HEK293 (cell line): ENCODE data around the gene BTG4.

Experiments
- CTCF ChIA-PET: fragments of 350-600 bp; formaldehyde crosslinking; extraction: SDS; loops from one replicate; lab custom pipeline; 2021; ENCODE audit warnings: antibody characterized with exemption; lab: Yijun Ruan, JAX
- POLR2A ChIA-PET: fragments of 300-600 bp; formaldehyde crosslinking; extraction: SDS; loops from one replicate; lab custom pipeline; 2020; ENCODE audit warnings: antibody characterized with exemption, inconsistent platforms; lab: Yijun Ruan, JAX
- H3K27ac ChIP-seq: fragments of 200-500 bp; sonication (Bioruptor generic); 2 replicates; pipeline ENCODE4 v1.5.1; 2014; ENCODE audit warnings: low read depth, low read length, control low read depth, inconsistent platforms; ENCODE audit errors: extremely low read depth
- H3K36me3 ChIP-seq, 2 experiments: fragments of 200-500 bp in 1 of 2; sonication (Bioruptor generic) in 1 of 2; 1 replicate in 1 of 2; 2 replicates in 1 of 2; pipeline ENCODE4 v1.5.1; 2014 to 2017; ENCODE audit warnings: inconsistent platforms in 2 of 2, low read length in 2 of 2; ENCODE audit not compliant: control insufficient read depth in 2 of 2, insufficient read depth in 1 of 2
- H3K4me1 ChIP-seq: fragments of 200-500 bp; sonication (Bioruptor generic); 2 replicates; pipeline ENCODE4 v1.5.1; 2014; ENCODE audit warnings: mild to moderate bottlenecking, low read length, inconsistent platforms; ENCODE audit not compliant: control insufficient read depth, insufficient read depth
- H3K4me3 ChIP-seq: 2 replicates; pipeline ENCODE4 v1.5.1; 2011; ENCODE audit warnings: low read depth, mild to moderate bottlenecking, control low read depth, low read length, moderate library complexity
- H3K9me3 ChIP-seq: fragments of 200-500 bp; sonication (Bioruptor generic); 2 replicates; pipeline ENCODE4 v1.5.1; 2014; ENCODE audit warnings: low read depth, low read length, inconsistent platforms; ENCODE audit not compliant: control insufficient read depth, insufficient read depth
- FEZF1 ChIP-seq: fragments of 450-650 bp; formaldehyde crosslinking; IDR thresholded peaks from 2 replicates; pipeline ENCODE4 v1.5.1; 2016; ENCODE audit warnings: missing biosample characterization, missing genetic modification characterization
- HOXC10 ChIP-seq: sonication (generic); formaldehyde crosslinking; IDR thresholded peaks from 2 replicates; pipeline ENCODE4 v1.8.1; 2023; ENCODE audit warnings: mild to moderate bottlenecking, missing genetic modification reagents
- KLF10 ChIP-seq: fragments of 450-650 bp; IDR thresholded peaks from 2 replicates; pipeline ENCODE4 v1.5.1; 2018; ENCODE audit warnings: missing biosample characterization, mild to moderate bottlenecking, missing genetic modification characterization
- MYNN ChIP-seq: fragments of 450-650 bp; formaldehyde crosslinking; IDR thresholded peaks from 2 replicates; pipeline ENCODE4 v1.5.1; 2016; ENCODE audit warnings: missing biosample characterization, missing genetic modification characterization, borderline replicate concordance
- OVOL3 ChIP-seq: fragments of 450-650 bp; formaldehyde crosslinking; IDR thresholded peaks from 2 replicates; pipeline ENCODE4 v1.5.1; 2016; ENCODE audit warnings: missing biosample characterization, missing genetic modification characterization
- PRDM1 ChIP-seq: fragments of 450-650 bp; formaldehyde crosslinking; IDR thresholded peaks from 2 replicates; pipeline ENCODE4; 2016; ENCODE audit warnings: missing biosample characterization, missing genetic modification characterization
- PRDM10 ChIP-seq: fragments of 450-650 bp; formaldehyde crosslinking; IDR thresholded peaks from 2 replicates; pipeline ENCODE4 v1.5.1; 2016; ENCODE audit warnings: missing biosample characterization, missing genetic modification characterization
- PRDM6 ChIP-seq: fragments of 450-650 bp; formaldehyde crosslinking; IDR thresholded peaks from 2 replicates; pipeline ENCODE4 v1.5.1; 2017; ENCODE audit warnings: missing biosample characterization, missing genetic modification characterization
- REPIN1 ChIP-seq: fragments of 450-650 bp; formaldehyde crosslinking; IDR thresholded peaks from 2 replicates; pipeline ENCODE4 v1.5.1; 2017; ENCODE audit warnings: missing biosample characterization, missing genetic modification characterization, low read depth
- SP3 ChIP-seq: fragments of 450-650 bp; formaldehyde crosslinking; IDR thresholded peaks from 2 replicates; pipeline ENCODE4 v1.5.1; 2016; ENCODE audit warnings: missing biosample characterization, missing genetic modification characterization
- ZBTB10 ChIP-seq: fragments of 450-650 bp; formaldehyde crosslinking; IDR thresholded peaks from 2 replicates; pipeline ENCODE4 v1.5.1; 2016; ENCODE audit warnings: missing biosample characterization, missing genetic modification characterization
- ZNF221 ChIP-seq: fragments of 450-650 bp; formaldehyde crosslinking; IDR thresholded peaks from 2 replicates; pipeline ENCODE4 v1.5.1; 2017; ENCODE audit warnings: missing biosample characterization, missing genetic modification characterization, borderline replicate concordance
- ZNF23 ChIP-seq: fragments of 450-650 bp; formaldehyde crosslinking; IDR thresholded peaks from 2 replicates; pipeline ENCODE4 v1.5.1; 2016; ENCODE audit warnings: missing biosample characterization, missing genetic modification characterization, borderline replicate concordance
- ZNF24 ChIP-seq: fragments of 450-650 bp; formaldehyde crosslinking; IDR thresholded peaks from 2 replicates; pipeline ENCODE4 v1.5.1; 2016; ENCODE audit warnings: missing biosample characterization, missing genetic modification characterization
- ZNF311 ChIP-seq: fragments of 450-650 bp; formaldehyde crosslinking; IDR thresholded peaks from 2 replicates; pipeline ENCODE4 v1.5.1; 2017; ENCODE audit warnings: missing biosample characterization, missing genetic modification characterization, borderline replicate concordance
- ZNF350 ChIP-seq: fragments of 450-650 bp; formaldehyde crosslinking; IDR thresholded peaks from 2 replicates; pipeline ENCODE4 v1.5.0; 2017; ENCODE audit warnings: missing biosample characterization, mild to moderate bottlenecking, missing genetic modification characterization
- ZNF416 ChIP-seq: fragments of 450-650 bp; formaldehyde crosslinking; IDR thresholded peaks from 2 replicates; pipeline ENCODE4 v1.5.1; 2016; ENCODE audit warnings: missing biosample characterization, missing genetic modification characterization
- ZNF433 ChIP-seq: fragments of 450-650 bp; formaldehyde crosslinking; IDR thresholded peaks from 2 replicates; pipeline ENCODE4 v1.5.1; 2016; ENCODE audit warnings: missing biosample characterization, missing genetic modification characterization, low read depth
- ZNF621 ChIP-seq: fragments of 450-650 bp; formaldehyde crosslinking; IDR thresholded peaks from 2 replicates; pipeline ENCODE4 v1.5.1; 2017; ENCODE audit warnings: missing biosample characterization, missing genetic modification characterization
- ZNF792 ChIP-seq: fragments of 450-650 bp; formaldehyde crosslinking; IDR thresholded peaks from 2 replicates; pipeline ENCODE4 v1.5.1; 2016; ENCODE audit warnings: missing biosample characterization, missing genetic modification characterization
- ZSCAN23 ChIP-seq: fragments of 450-650 bp; formaldehyde crosslinking; IDR thresholded peaks from 2 replicates; pipeline ENCODE4 v1.5.1; 2016; ENCODE audit warnings: missing biosample characterization, missing genetic modification characterization
- TF ChIP-seq, protein P1 (sequence below): fragments of 450-650 bp; formaldehyde crosslinking; IDR thresholded peaks from 2 replicates; pipeline ENCODE4 v1.5.1; 2017; ENCODE audit warnings: missing biosample characterization, missing genetic modification characterization
- TF ChIP-seq, protein P2 (sequence below): fragments of 450-650 bp; formaldehyde crosslinking; IDR thresholded peaks from 2 replicates; pipeline ENCODE4 v1.5.1; 2016; ENCODE audit warnings: missing biosample characterization, missing genetic modification characterization

Gene BTG4

GRCh38 chr11:111515591-111515990 lies 3.4 kb upstream of the BTG4 start:
- H3K4me1 ChIP-seq = no peaks in the 10 kb centered on the region
- no peaks in the 10 kb centered on the region for H3K9me3 ChIP-seq
- H3K4me3 ChIP-seq = no peak overlapping the region
- no peak overlapping the region for H3K27ac ChIP-seq
- no peaks in the 10 kb centered on the region for H3K36me3 ChIP-seq
- CTCF ChIA-PET = interaction anchor here (0.7 kb wide), 1 partner anchor 603 kb away, joined by 3 read pairs; no protein-coding TSS in a partner anchor
- POLR2A ChIA-PET = no interaction called here
- no peak for TF ChIP-seq PRDM6 (tag by site-specific recombination)
- TF ChIP-seq, protein P1, sequence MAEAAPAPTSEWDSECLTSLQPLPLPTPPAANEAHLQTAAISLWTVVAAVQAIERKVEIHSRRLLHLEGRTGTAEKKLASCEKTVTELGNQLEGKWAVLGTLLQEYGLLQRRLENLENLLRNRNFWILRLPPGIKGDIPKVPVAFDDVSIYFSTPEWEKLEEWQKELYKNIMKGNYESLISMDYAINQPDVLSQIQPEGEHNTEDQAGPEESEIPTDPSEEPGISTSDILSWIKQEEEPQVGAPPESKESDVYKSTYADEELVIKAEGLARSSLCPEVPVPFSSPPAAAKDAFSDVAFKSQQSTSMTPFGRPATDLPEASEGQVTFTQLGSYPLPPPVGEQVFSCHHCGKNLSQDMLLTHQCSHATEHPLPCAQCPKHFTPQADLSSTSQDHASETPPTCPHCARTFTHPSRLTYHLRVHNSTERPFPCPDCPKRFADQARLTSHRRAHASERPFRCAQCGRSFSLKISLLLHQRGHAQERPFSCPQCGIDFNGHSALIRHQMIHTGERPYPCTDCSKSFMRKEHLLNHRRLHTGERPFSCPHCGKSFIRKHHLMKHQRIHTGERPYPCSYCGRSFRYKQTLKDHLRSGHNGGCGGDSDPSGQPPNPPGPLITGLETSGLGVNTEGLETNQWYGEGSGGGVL (tag by site-specific recombination) = no peak
- TF ChIP-seq ZNF416 (tag by site-specific recombination) = no peak
- TF ChIP-seq ZSCAN23 = no peak
- no peak for TF ChIP-seq SP3
- TF ChIP-seq ZNF621 (tag by site-specific recombination) = no peak
- TF ChIP-seq HOXC10 = no peak
- TF ChIP-seq ZNF24 (tag by site-specific recombination) = no peak
- TF ChIP-seq KLF10 (tag by site-specific recombination) = no peak
- TF ChIP-seq ZNF311 (tag by site-specific recombination) = no peak
- TF ChIP-seq ZNF433 (tag by site-specific recombination) = no peak
- TF ChIP-seq FEZF1 (tag by site-specific recombination) = no peak
- TF ChIP-seq ZNF792 (tag by site-specific recombination) = no peak
- TF ChIP-seq ZNF221 (tag by site-specific recombination) = no peak
- TF ChIP-seq MYNN = no peak
- TF ChIP-seq ZBTB10 (tag by site-specific recombination) = no peak
- TF ChIP-seq PRDM1 (tag by site-specific recombination) = no peak

GRCh38 chr11:111514216-111515031 lies 2.2 kb upstream of the BTG4 start, which contains the start of gene HOATZ:
Gene HOATZ (plus strand): TSS chr11:111514778. CDS start chr11:111514785, 7 bp downstream.
- no peaks in the 10 kb centered on the region for H3K9me3 ChIP-seq
- H3K27ac ChIP-seq = no peak within 1 kb of the TSS
- H3K4me3 ChIP-seq = no peak within 1 kb of the TSS
- POLR2A ChIA-PET = no interaction called here
- H3K4me1 ChIP-seq = no peaks in the 10 kb centered on the region
- CTCF ChIA-PET = interaction anchor here (1.1 kb wide), 1 partner anchor 38 kb away, joined by 3 read pairs; no protein-coding TSS in a partner anchor
- no peaks in the 10 kb centered on the region for H3K36me3 ChIP-seq
- TF ChIP-seq REPIN1 = no peak
- no peak for TF ChIP-seq ZNF23 (tag by site-specific recombination)
- TF ChIP-seq, protein P2, sequence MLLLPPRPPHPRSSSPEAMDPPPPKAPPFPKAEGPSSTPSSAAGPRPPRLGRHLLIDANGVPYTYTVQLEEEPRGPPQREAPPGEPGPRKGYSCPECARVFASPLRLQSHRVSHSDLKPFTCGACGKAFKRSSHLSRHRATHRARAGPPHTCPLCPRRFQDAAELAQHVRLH (tag by site-specific recombination) = no peak
- TF ChIP-seq PRDM10 (tag by site-specific recombination) = peak; percentile 87
- TF ChIP-seq OVOL3 (tag by site-specific recombination) = no peak
- no peak for TF ChIP-seq ZNF792 (tag by site-specific recombination)
- 0 out of 2 replicates have a peak, but pooled peaks have one; percentile 17 for TF ChIP-seq SP3
- TF ChIP-seq ZNF350 (tag by site-specific recombination) = no peak
